IMR-90 (cell line): ENCODE data around the gene OR52I2. TPM values are rescaled to one million over a fixed set of nuclear protein-coding genes. Genes with fewer than 3 reads are reported as not detected.

Experiments used
- ATAC-seq: fragments of 200-7000 bp; cut with Tn5 transposase; 2 replicates; pipeline ENCODE4 v1.9.1; 2020; ENCODE audit warnings: low read depth, mild to moderate bottlenecking, moderate library complexity
- BruUV-seq: library from RNA; stranded (reverse); fragments of 400-500 nt; replicated peaks from 2 replicates; lab custom pipeline; 2021; lab: Mats Ljungman, UMichigan
- CTCF ChIA-PET: fragments of 300-600 bp; formaldehyde crosslinking; extraction: SDS; loops from one replicate; lab custom pipeline; 2021; ENCODE audit warnings: antibody characterized with exemption; lab: Yijun Ruan, JAX
- POLR2A ChIA-PET: fragments of 300-600 bp; sonication (Branson Sonifier 250); formaldehyde crosslinking; loops from one replicate; lab custom pipeline; 2022; ENCODE audit warnings: antibody characterized with exemption; ENCODE audit not compliant: unreplicated experiment; lab: Charles Lee
- DNase-seq: peaks from one replicate; pipeline ENCODE4 v3.0.0; 2013
- H2AFZ ChIP-seq: replicated peaks from 2 replicates; pipeline ENCODE3; 2013; ENCODE audit warnings: low read length, mild to moderate bottlenecking; ENCODE audit not compliant: poor library complexity
- H2AK5ac ChIP-seq: 2 replicates; pipeline ENCODE4 v1.6.1; 2013; ENCODE audit warnings: low read depth, low read length, inconsistent platforms
- H2AK9ac ChIP-seq: replicated peaks from 2 replicates; pipeline ENCODE3; 2013; ENCODE audit warnings: mild to moderate bottlenecking, low read depth, low read length, moderate library complexity; ENCODE audit not compliant: poor library complexity
- H2BK120ac ChIP-seq: 2 replicates; pipeline ENCODE4 v1.6.1; 2013; ENCODE audit warnings: low read depth, low read length, inconsistent platforms
- H2BK15ac ChIP-seq: 3 replicates; pipeline ENCODE4 v1.6.1; 2013; ENCODE audit warnings: low read depth, low read length, inconsistent platforms
- H2BK20ac ChIP-seq: 2 replicates; pipeline ENCODE4 v1.6.1; 2013; ENCODE audit warnings: low read depth, mild to moderate bottlenecking, inconsistent platforms, low read length, moderate library complexity
- H2BK5ac ChIP-seq: 2 replicates; pipeline ENCODE4 v1.6.1; 2013; ENCODE audit warnings: mild to moderate bottlenecking, low read depth, low read length, inconsistent platforms; ENCODE audit not compliant: poor library complexity, severe bottlenecking
- H3K14ac ChIP-seq: replicated peaks from 2 replicates; pipeline ENCODE4 v1.6.1; 2013; ENCODE audit warnings: low read depth, low read length, inconsistent platforms
- H3K18ac ChIP-seq: 2 replicates; pipeline ENCODE4 v1.6.1; 2013; ENCODE audit warnings: low read depth, low read length, control low read depth
- H3K23ac ChIP-seq: 2 replicates; pipeline ENCODE4 v1.6.1; 2013; ENCODE audit warnings: low read depth, low read length, inconsistent platforms
- H3K27ac ChIP-seq: 2 replicates; pipeline ENCODE4 v1.5.1; 2013; ENCODE audit warnings: mild to moderate bottlenecking, control low read depth, low read length; ENCODE audit not compliant: insufficient read depth
- H3K27me3 ChIP-seq: 2 replicates; pipeline ENCODE4 v1.6.1; 2013; ENCODE audit warnings: low read length; ENCODE audit not compliant: control insufficient read depth, insufficient read depth
- H3K36me3 ChIP-seq: 2 replicates; pipeline ENCODE4 v1.6.1; 2013; ENCODE audit warnings: low read length, mixed read lengths; ENCODE audit not compliant: control insufficient read depth, insufficient read depth
- H3K4ac ChIP-seq: 2 replicates; pipeline ENCODE4 v1.6.1; 2013; ENCODE audit warnings: low read depth, low read length, inconsistent platforms
- H3K4me1 ChIP-seq: 2 replicates; pipeline ENCODE4 v1.6.1; 2013; ENCODE audit warnings: low read length, mixed read lengths; ENCODE audit not compliant: control insufficient read depth, insufficient read depth
- H3K4me2 ChIP-seq: 2 replicates; pipeline ENCODE4 v1.6.1; 2013; ENCODE audit warnings: low read depth, mild to moderate bottlenecking, control low read depth, low read length, moderate library complexity
- H3K4me3 ChIP-seq: 2 replicates; pipeline ENCODE4 v1.5.1; 2013; ENCODE audit warnings: low read depth, mild to moderate bottlenecking, control low read depth, low read length, moderate library complexity; ENCODE audit not compliant: insufficient read depth
- H3K56ac ChIP-seq: 2 replicates; pipeline ENCODE4 v1.6.1; 2013; ENCODE audit warnings: low read length, inconsistent platforms; ENCODE audit not compliant: insufficient read depth; ENCODE audit errors: extremely low read depth
- H3K79me1 ChIP-seq, 2 experiments: 2 replicates each; pipeline ENCODE4 v1.6.1; 2013; ENCODE audit warnings: low read length in 2 of 2, inconsistent platforms in 1 of 2, low read depth in 1 of 2
- H3K9ac ChIP-seq: 2 replicates; pipeline ENCODE4 v1.6.1; 2013; ENCODE audit warnings: low read depth, low read length, control low read depth
- H3K9me1 ChIP-seq: 2 replicates; pipeline ENCODE4 v1.6.1; 2013; ENCODE audit warnings: low read length, inconsistent platforms; ENCODE audit not compliant: insufficient read depth
- H3K9me3 ChIP-seq: 2 replicates; pipeline ENCODE4 v1.6.1; 2013; ENCODE audit warnings: low read length; ENCODE audit not compliant: control insufficient read depth, insufficient read depth
- H4K20me1 ChIP-seq: 2 replicates; pipeline ENCODE4 v1.6.1; 2013; ENCODE audit warnings: low read length, inconsistent platforms; ENCODE audit not compliant: insufficient read depth
- H4K5ac ChIP-seq: 2 replicates; pipeline ENCODE4 v1.6.1; 2013; ENCODE audit warnings: mild to moderate bottlenecking, low read depth, low read length, control low read depth
- H4K8ac ChIP-seq, 2 experiments: 2 replicates each; pipeline ENCODE4 v1.6.1; 2013; ENCODE audit warnings: low read depth in 2 of 2, low read length in 2 of 2, control low read depth in 1 of 2, inconsistent platforms in 1 of 2
- H4K91ac ChIP-seq: 2 replicates; pipeline ENCODE4 v1.6.1; 2013; ENCODE audit warnings: low read depth, low read length, inconsistent platforms; ENCODE audit not compliant: insufficient read depth
- BHLHE40 ChIP-seq: fragments of 150-350 bp; IDR thresholded peaks from 2 replicates; pipeline ENCODE4 v1.6.1; 2016; ENCODE audit warnings: mild to moderate bottlenecking, low read depth, low read length
- CEBPB ChIP-seq: IDR thresholded peaks from 2 replicates; pipeline ENCODE4 v1.6.1; 2012; ENCODE audit warnings: low read depth, low read length, improper control_type of control experiment
- CHD1 ChIP-seq: IDR thresholded peaks from 2 replicates; pipeline ENCODE4 v1.6.1; 2012; ENCODE audit warnings: low read depth, low read length, improper control_type of control experiment
- FOS ChIP-seq: fragments of 150-350 bp; IDR thresholded peaks from 2 replicates; pipeline ENCODE4 v1.6.1; 2016; ENCODE audit warnings: low read depth, low read length
- MAFK ChIP-seq: IDR thresholded peaks from 2 replicates; pipeline ENCODE4 v1.6.1; 2012; ENCODE audit warnings: low read depth, low read length, improper control_type of control experiment
- MAZ ChIP-seq: IDR thresholded peaks from 2 replicates; pipeline ENCODE4 v1.6.1; 2012; ENCODE audit warnings: low read depth, mild to moderate bottlenecking, low read length, improper control_type of control experiment, moderate library complexity, borderline replicate concordance
- MXI1 ChIP-seq: IDR thresholded peaks from 2 replicates; pipeline ENCODE4 v1.6.1; 2012; ENCODE audit warnings: low read depth, mild to moderate bottlenecking, low read length, moderate library complexity, borderline replicate concordance
- NFE2L2 ChIP-seq: fragments of 150-350 bp; IDR thresholded peaks from 2 replicates; pipeline ENCODE4 v1.6.1; 2016; ENCODE audit warnings: low read depth, mild to moderate bottlenecking, low read length
- POLR2A ChIP-seq: IDR thresholded peaks from 2 replicates; pipeline ENCODE4 v1.6.1; 2012; ENCODE audit warnings: mild to moderate bottlenecking, low read depth, low read length
- RAD21 ChIP-seq: IDR thresholded peaks from 2 replicates; pipeline ENCODE4 v1.6.1; 2012; ENCODE audit warnings: low read length, improper control_type of control experiment
- RCOR1 ChIP-seq: IDR thresholded peaks from 2 replicates; pipeline ENCODE4 v1.6.1; 2012; ENCODE audit warnings: mild to moderate bottlenecking, low read length, improper control_type of control experiment; ENCODE audit not compliant: insufficient replicate concordance
- RFX5 ChIP-seq: IDR thresholded peaks from 2 replicates; pipeline ENCODE4 v1.8.0; 2012; ENCODE audit warnings: low read depth, mild to moderate bottlenecking, low read length, moderate library complexity
- SMC3 ChIP-seq: fragments of 150-350 bp; IDR thresholded peaks from 2 replicates; pipeline ENCODE4 v1.6.1; 2016; ENCODE audit warnings: low read depth, mild to moderate bottlenecking, antibody characterized with exemption, low read length, moderate library complexity
- WGBS, 2 experiments: methylation state at CpG; one replicate each; pipeline versions ENCODE4 v1.1.5 to v1.1.7; 2013; ENCODE audit warnings: missing lambda C conversion rate in 2 of 2; ENCODE audit not compliant: insufficient read length in 1 of 2; ENCODE audit errors: extremely low coverage in 2 of 2; 5-methylcytosine and 5-hydroxymethylcytosine counted together
- dilution Hi-C: fragments of 300-500 bp; cut with HindIII; formaldehyde crosslinking; loops from one replicate; pipeline ENCODE4 v1.14.3; 2018; ENCODE audit warnings: low sequenced_read_pairs; ENCODE audit not compliant: unreplicated experiment
- in situ Hi-C: fragments of 300-500 bp; cut with MboI; formaldehyde crosslinking; loops from 3 replicates; pipeline ENCODE4 v1.14.3; 2019; ENCODE audit warnings: low sequenced_read_pairs, inconsistent platforms, mixed read lengths
- intact Hi-C: fragments of 100-400 bp; cut with micrococcal nuclease; formaldehyde crosslinking; loops from 2 replicates; pipeline ENCODE4 v1.10.0; 2022
- polyA plus RNA-seq, 3 experiments: library from polyadenylated mRNA; depleted of rRNA; stranded (reverse); fragments of >200 nt; gene quantifications; 2 replicates each; pipeline ENCODE4 v1.2.3, GENCODE V29; 2012; ENCODE audit warnings: low replicate concordance in 1 of 3
- total RNA-seq: library from RNA; depleted of rRNA; stranded (reverse); fragments of >200 nt; gene quantifications from 2 replicates; pipeline ENCODE4 v1.2.3, GENCODE V29; 2012
- TF ChIP-seq, protein P1 (sequence below): fragments of 150-350 bp; IDR thresholded peaks from 2 replicates; pipeline ENCODE4 v1.6.1; 2016; ENCODE audit warnings: low read depth, mild to moderate bottlenecking, low read length, moderate library complexity, borderline replicate concordance
- TF ChIP-seq, protein P2 (sequence below): fragments of 150-350 bp; IDR thresholded peaks from 2 replicates; pipeline ENCODE4 v1.6.1; 2017; ENCODE audit warnings: mild to moderate bottlenecking, antibody characterized with exemption, low read length, low read depth
- TF ChIP-seq, protein P3 (sequence below): conservative IDR thresholded peaks from 2 replicates; pipeline ENCODE4 v1.5.1; 2012; ENCODE audit warnings: mild to moderate bottlenecking, low read depth, low read length, improper control_type of control experiment

The OR52I2 gene
- total and polyA plus RNA-seq, 2 of the 4 experiments (the other 2 are of a cell fraction), result not detected

DNA sequence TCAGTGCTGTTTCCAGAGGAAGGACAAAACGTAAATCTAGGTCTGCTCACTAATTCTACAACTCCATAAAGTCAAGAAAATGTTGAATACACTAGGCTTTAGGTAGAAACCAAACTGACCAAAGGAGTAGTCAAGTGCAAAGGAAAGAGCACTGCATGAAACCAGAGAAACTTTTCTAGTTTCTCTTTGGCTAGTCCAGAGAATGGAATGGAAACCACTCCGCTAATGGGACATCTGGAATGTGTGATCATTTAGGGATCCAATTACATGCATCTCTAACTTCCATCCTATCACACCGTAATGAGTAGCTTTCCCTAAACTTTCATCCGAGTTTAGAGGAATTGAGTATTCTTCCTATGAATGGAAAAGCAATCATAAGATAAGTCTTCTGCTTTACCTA lies 34.1 kb upstream of the OR52I2 start:
- H2BK5ac ChIP-seq, result no peak overlapping the region
- no peaks in the 10 kb centered on the region for H3K79me1 ChIP-seq
- no peaks in the 10 kb centered on the region for H3K4me1 ChIP-seq
- H3K56ac ChIP-seq, result no peak overlapping the region
- H3K4ac ChIP-seq, result no peak overlapping the region
- intact Hi-C loops, result no loop called here
- no peak overlapping the region for H3K27ac ChIP-seq
- no peak overlapping the region for H4K5ac ChIP-seq
- H3K4me3 ChIP-seq, result no peak overlapping the region
- dilution Hi-C loops, result no loop called here
- H3K23ac ChIP-seq, result no peak overlapping the region
- H4K91ac ChIP-seq, result no peak overlapping the region
- H3K9ac ChIP-seq, result no peak overlapping the region
- DNase-seq (no peak), ATAC-seq (no peak)
- H4K20me1 ChIP-seq, result no peaks in the 10 kb centered on the region
- in situ Hi-C loops, result no loop called here
- H2BK20ac ChIP-seq, result no peak overlapping the region
- H2BK120ac ChIP-seq, result no peak overlapping the region
- POLR2A ChIA-PET, result no interaction called here
- no peaks in the 10 kb centered on the region for H3K27me3 ChIP-seq
- no peak for TF ChIP-seq RCOR1
- TF ChIP-seq SMC3, result no peak
- TF ChIP-seq RFX5, result no peak
- no peak for TF ChIP-seq CHD1
- TF ChIP-seq BHLHE40, result no peak
- no peak for TF ChIP-seq FOS
- TF ChIP-seq MXI1, result no peak
- TF ChIP-seq NFE2L2, result no peak
- TF ChIP-seq MAZ, result no peak
- TF ChIP-seq MAFK, result no peak
- TF ChIP-seq, protein P1, sequence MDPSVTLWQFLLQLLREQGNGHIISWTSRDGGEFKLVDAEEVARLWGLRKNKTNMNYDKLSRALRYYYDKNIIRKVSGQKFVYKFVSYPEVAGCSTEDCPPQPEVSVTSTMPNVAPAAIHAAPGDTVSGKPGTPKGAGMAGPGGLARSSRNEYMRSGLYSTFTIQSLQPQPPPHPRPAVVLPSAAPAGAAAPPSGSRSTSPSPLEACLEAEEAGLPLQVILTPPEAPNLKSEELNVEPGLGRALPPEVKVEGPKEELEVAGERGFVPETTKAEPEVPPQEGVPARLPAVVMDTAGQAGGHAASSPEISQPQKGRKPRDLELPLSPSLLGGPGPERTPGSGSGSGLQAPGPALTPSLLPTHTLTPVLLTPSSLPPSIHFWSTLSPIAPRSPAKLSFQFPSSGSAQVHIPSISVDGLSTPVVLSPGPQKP, result no peak
- no peak for TF ChIP-seq POLR2A
- TF ChIP-seq CEBPB, result no peak
- TF ChIP-seq, protein P2, sequence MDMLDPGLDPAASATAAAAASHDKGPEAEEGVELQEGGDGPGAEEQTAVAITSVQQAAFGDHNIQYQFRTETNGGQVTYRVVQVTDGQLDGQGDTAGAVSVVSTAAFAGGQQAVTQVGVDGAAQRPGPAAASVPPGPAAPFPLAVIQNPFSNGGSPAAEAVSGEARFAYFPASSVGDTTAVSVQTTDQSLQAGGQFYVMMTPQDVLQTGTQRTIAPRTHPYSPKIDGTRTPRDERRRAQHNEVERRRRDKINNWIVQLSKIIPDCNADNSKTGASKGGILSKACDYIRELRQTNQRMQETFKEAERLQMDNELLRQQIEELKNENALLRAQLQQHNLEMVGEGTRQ, result no peak
- TF ChIP-seq, protein P3, sequence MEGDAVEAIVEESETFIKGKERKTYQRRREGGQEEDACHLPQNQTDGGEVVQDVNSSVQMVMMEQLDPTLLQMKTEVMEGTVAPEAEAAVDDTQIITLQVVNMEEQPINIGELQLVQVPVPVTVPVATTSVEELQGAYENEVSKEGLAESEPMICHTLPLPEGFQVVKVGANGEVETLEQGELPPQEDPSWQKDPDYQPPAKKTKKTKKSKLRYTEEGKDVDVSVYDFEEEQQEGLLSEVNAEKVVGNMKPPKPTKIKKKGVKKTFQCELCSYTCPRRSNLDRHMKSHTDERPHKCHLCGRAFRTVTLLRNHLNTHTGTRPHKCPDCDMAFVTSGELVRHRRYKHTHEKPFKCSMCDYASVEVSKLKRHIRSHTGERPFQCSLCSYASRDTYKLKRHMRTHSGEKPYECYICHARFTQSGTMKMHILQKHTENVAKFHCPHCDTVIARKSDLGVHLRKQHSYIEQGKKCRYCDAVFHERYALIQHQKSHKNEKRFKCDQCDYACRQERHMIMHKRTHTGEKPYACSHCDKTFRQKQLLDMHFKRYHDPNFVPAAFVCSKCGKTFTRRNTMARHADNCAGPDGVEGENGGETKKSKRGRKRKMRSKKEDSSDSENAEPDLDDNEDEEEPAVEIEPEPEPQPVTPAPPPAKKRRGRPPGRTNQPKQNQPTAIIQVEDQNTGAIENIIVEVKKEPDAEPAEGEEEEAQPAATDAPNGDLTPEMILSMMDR, result no peak
- TF ChIP-seq RAD21, result no peak
- BruUV-seq, result no TSS peak
- no peak overlapping the region for H2AK5ac ChIP-seq
- no peak overlapping the region for H2AK9ac ChIP-seq
- no peak overlapping the region for H4K8ac ChIP-seq
- H2BK15ac ChIP-seq, result no peak overlapping the region
- CTCF ChIA-PET, result no interaction called here
- no peak overlapping the region for H3K4me2 ChIP-seq
- H3K9me1 ChIP-seq, result no peaks in the 10 kb centered on the region
- WGBS, 2 experiments, result no CpG with 5 or more reads among the region's 4 CpGs
- no peak overlapping the region for H3K14ac ChIP-seq
- no peak overlapping the region for H2AFZ ChIP-seq
- no peak overlapping the region for H3K18ac ChIP-seq
- no peaks in the 10 kb centered on the region for H3K36me3 ChIP-seq
- H3K9me3 ChIP-seq, result no peaks in the 10 kb centered on the region
